Fibroblast of lung (primary cell): ENCODE results near the gene IFI27. TPM values are rescaled to one million over a fixed set of nuclear protein-coding genes. Genes with fewer than 3 reads are reported as not detected.

Experiments
- DNase-seq, 2 donors: peaks; one replicate each; pipeline versions ENCODE4 v3.0.0 to v3.0.0-alpha.2; 2010; ENCODE audit warnings: low read depth in 2 of 2
- H2AFZ ChIP-seq: 2 replicates; pipeline ENCODE4 v1.5.1; 2012; ENCODE audit warnings: low read length, control low read depth, inconsistent platforms
- H3K27ac ChIP-seq: 2 replicates; pipeline ENCODE4 v1.5.1; 2011; ENCODE audit warnings: low read length, control low read depth; ENCODE audit not compliant: insufficient read depth
- H3K27me3 ChIP-seq: 2 replicates; pipeline ENCODE4 v1.5.1; 2011; ENCODE audit warnings: mild to moderate bottlenecking, low read length; ENCODE audit not compliant: control insufficient read depth, insufficient read depth
- H3K36me3 ChIP-seq: 2 replicates; pipeline ENCODE4 v1.5.1; 2011; ENCODE audit warnings: low read length; ENCODE audit not compliant: control insufficient read depth, insufficient read depth
- H3K4me1 ChIP-seq: 2 replicates; pipeline ENCODE4 v1.5.1; 2011; ENCODE audit warnings: low read length; ENCODE audit not compliant: control insufficient read depth, insufficient read depth; ENCODE audit errors: extremely low read depth
- H3K4me2 ChIP-seq: 2 replicates; pipeline ENCODE4 v1.5.1; 2011; ENCODE audit warnings: low read length, control low read depth; ENCODE audit not compliant: insufficient read depth; ENCODE audit errors: extremely low read depth
- H3K4me3 ChIP-seq, 4 experiments: fragments of 200-600 bp in 1 of 4; sonication (generic) in 1 of 4; replicated peaks in 1 of 4; 2 replicates each; pipeline ENCODE4 v1.5.1; 2011 to 2016; ENCODE audit warnings: low read length in 4 of 4, low read depth in 3 of 4, mild to moderate bottlenecking in 3 of 4, control low read depth in 2 of 4, inconsistent platforms in 1 of 4, mixed read lengths in 1 of 4; ENCODE audit not compliant: insufficient read depth in 1 of 4; ENCODE audit errors: control extremely low read depth in 1 of 4
- H3K79me2 ChIP-seq: 2 replicates; pipeline ENCODE4 v1.5.1; 2012; ENCODE audit warnings: mild to moderate bottlenecking, low read length, inconsistent platforms; ENCODE audit not compliant: control insufficient read depth, insufficient read depth
- H3K9ac ChIP-seq: 2 replicates; pipeline ENCODE4 v1.5.1; 2011; ENCODE audit warnings: mild to moderate bottlenecking, low read length, control low read depth; ENCODE audit not compliant: insufficient read depth
- H3K9me3 ChIP-seq: 2 replicates; pipeline ENCODE4 v1.5.1; 2012; ENCODE audit warnings: low read depth, low read length; ENCODE audit not compliant: control insufficient read depth, insufficient read depth
- H4K20me1 ChIP-seq: 2 replicates; pipeline ENCODE4 v1.5.1; 2011; ENCODE audit warnings: low read length; ENCODE audit not compliant: control insufficient read depth, insufficient read depth; ENCODE audit errors: extremely low read depth
- CTCF ChIP-seq, 2 donors: IDR thresholded peaks in 1 of 2; conservative IDR thresholded peaks in 1 of 2; 1 replicate in 1 of 2; 2 replicates in 1 of 2; pipeline ENCODE4 v1.5.1; 2011 to 2012; ENCODE audit warnings: low read length in 2 of 2, control low read depth in 1 of 2, inconsistent platforms in 1 of 2, low read depth in 1 of 2, mild to moderate bottlenecking in 1 of 2
- EZH2 ChIP-seq: IDR thresholded peaks from 2 replicates; pipeline ENCODE4 v1.5.1; 2012; ENCODE audit warnings: low read length, control low read depth, mild to moderate bottlenecking; ENCODE audit errors: missing control alignments
- polyA plus RNA-seq, 2 donors: library from polyadenylated mRNA; depleted of rRNA in 1 of 2; stranded (reverse) in 1 of 2; unstranded in 1 of 2; fragments of >200 nt; gene quantifications; 2 replicates each; pipeline ENCODE4 v1.2.1, GENCODE V29; 2011 to 2012; ENCODE audit warnings: missing spikeins in 1 of 2
- total RNA-seq: library from RNA; depleted of rRNA; stranded (reverse); fragments of >200 nt; gene quantifications from 2 replicates; pipeline ENCODE4 v1.2.1, GENCODE V29; 2014

Gene IFI27
- total and polyA plus RNA-seq, 2 donors (not counting 1 experiment from before 2014, with no cell fraction given) = 7.9 to 32.2 TPM

GRCh38 chr14:94081386-94081820, 29.1 kb upstream of the IFI27 start:
- Histone ChIP-seq H4K20me1 (no peaks in the 10 kb centered on the region), H3K79me2 (peaks cover 52% of the 10 kb centered on the region), H2AFZ (peak overlapping the region; percentile 94), H3K4me2 (peak overlapping the region; percentile 86), H3K9ac (peak overlapping the region; percentile 97), H3K27me3 (no peaks in the 10 kb centered on the region), H3K36me3 (peaks cover 9% of the 10 kb centered on the region), H3K27ac (peak overlapping the region; percentile 98), H3K4me1 (peaks cover 11% of the 10 kb centered on the region), H3K4me3 (peak overlapping the region; percentile 86 to 99 (median 98)), H3K9me3 (no peaks in the 10 kb centered on the region)
- no peak for DNase-seq
- no peak for TF ChIP-seq EZH2
- TF ChIP-seq CTCF (conservative IDR thresholded peaks at IDR 0.05 in 1 of 2, IDR thresholded peaks at IDR 0.05 in 1 of 2; ENCODE audit: low read depth in 1 of 2, low read length in 2 of 2) = no peak

GRCh38 chr14:94087891-94088290, 22.6 kb upstream of the IFI27 start:
- Histone ChIP-seq H4K20me1 (no peaks in the 10 kb centered on the region), H3K79me2 (no peaks in the 10 kb centered on the region), H3K9ac (no peak overlapping the region), H3K4me1 (peaks cover 5% of the 10 kb centered on the region), H3K4me2 (no peak overlapping the region), H3K36me3 (no peaks in the 10 kb centered on the region), H2AFZ (no peak overlapping the region), H3K27me3 (no peaks in the 10 kb centered on the region), H3K27ac (no peak overlapping the region), H3K4me3 (no peak overlapping the region), H3K9me3 (no peaks in the 10 kb centered on the region)
- no peak for DNase-seq
- TF ChIP-seq EZH2 (no peak), CTCF (conservative IDR thresholded peaks at IDR 0.05 in 1 of 2, IDR thresholded peaks at IDR 0.05 in 1 of 2; ENCODE audit: low read depth in 1 of 2, low read length in 2 of 2) (no peak)

- TF ChIP-seq CTCF (conservative IDR thresholded peaks at IDR 0.05 in 1 of 2, IDR thresholded peaks at IDR 0.05 in 1 of 2; ENCODE audit: low read depth in 1 of 2, low read length in 2 of 2) = no peak
- no peak for TF ChIP-seq EZH2
- no peaks in the 10 kb centered on the region for H3K9me3 ChIP-seq
- no peak overlapping the region for H2AFZ ChIP-seq
- H3K27ac ChIP-seq = no peak overlapping the region
- no peaks in the 10 kb centered on the region for H3K36me3 ChIP-seq
- H3K79me2 ChIP-seq = no peaks in the 10 kb centered on the region
- H4K20me1 ChIP-seq = no peaks in the 10 kb centered on the region
- no peaks in the 10 kb centered on the region for H3K27me3 ChIP-seq
- peaks cover 5% of the 10 kb centered on the region for H3K4me1 ChIP-seq
- no peak overlapping the region for H3K9ac ChIP-seq
- peak in 1 of 2 donors; percentile 74 for DNase-seq
- no peak overlapping the region for H3K4me3 ChIP-seq
- H3K4me2 ChIP-seq = no peak overlapping the region
Measured at GRCh38 chr14:94088516-94088915, 22.0 kb upstream of the IFI27 start.
